ENCODE measurements around the gene MEIOC.

GRCh38 chr17:44666006-44666405 lies 9.7 kb downstream of the MEIOC start:
- TF ChIP-seq CTCF (IDR thresholded peaks at IDR 0.05 in 2 of 3, conservative IDR thresholded peaks at IDR 0.05 in 1 of 3; ENCODE audit: insufficient read depth in 2 of 3, low read depth in 1 of 3, low read length in 3 of 3) (no peak), U2AF1 (optimal IDR thresholded peaks at IDR 0.05; ENCODE audit: low read depth, low read length) (no peak), CHD2 (IDR thresholded peaks at IDR 0.05; ENCODE audit: low read depth, low read length) (no peak), EZH2 (IDR thresholded peaks at IDR 0.05; ENCODE audit: borderline replicate concordance, low read depth, low read length) (no peak), CBFB (CRISPR knock-in tag; IDR thresholded peaks at IDR 0.05) (no peak)

All from K562 (cell line).